HG02885 (cell line): Measurements from ENCODE around the gene TMEM150A.
"Not testable (repeated sequence)": the region's sequence is repeated elsewhere in the genome, so short reads cannot be mapped to it uniquely, and the experiment has no call there.

ENCODE experiments used
- ATAC-seq: cut with Tn5 transposase; IDR thresholded peaks from one replicate; pipeline ENCODE4 v1.9.1; 2021; ENCODE audit warnings: mild to moderate bottlenecking; ENCODE audit not compliant: unreplicated experiment, poor library complexity

The TMEM150A gene

DNA sequence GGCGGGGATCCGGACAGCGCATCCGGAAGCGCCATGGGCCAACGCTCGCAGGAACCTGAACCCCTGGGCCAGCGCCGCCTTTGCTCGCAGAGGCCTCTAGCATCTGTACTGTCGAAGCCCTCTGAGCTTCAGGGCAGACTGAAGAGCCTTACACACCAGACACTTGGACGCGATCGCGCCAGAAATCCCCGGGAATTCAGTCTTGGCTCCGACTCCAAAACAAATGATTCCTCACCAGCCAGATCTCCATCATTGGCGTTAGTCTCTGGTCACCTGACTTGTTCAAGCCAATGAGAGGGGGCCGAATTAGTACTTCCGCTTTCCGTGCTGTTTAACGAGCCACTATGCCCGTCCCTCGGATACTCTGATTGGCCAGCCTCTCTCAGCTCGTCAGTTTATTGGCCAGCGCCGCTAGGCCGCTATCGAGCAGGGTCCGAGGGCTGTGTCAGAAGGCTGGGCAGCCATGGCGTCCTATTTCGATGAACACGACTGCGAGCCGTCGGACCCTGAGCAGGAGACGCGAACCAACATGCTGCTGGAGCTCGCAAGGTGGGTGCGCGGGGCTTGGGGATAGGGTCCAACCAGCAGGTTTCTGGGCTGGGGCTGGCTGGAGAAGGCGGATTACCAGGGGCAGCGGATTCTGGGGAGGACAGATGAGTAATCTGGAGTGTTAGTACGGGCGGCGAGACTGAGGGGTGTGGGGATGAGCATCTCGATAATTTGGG is 7.0 kb downstream of the TMEM150A start, which contains the start of gene RNF181:
Gene RNF181 (plus strand): TSS at position 445 of the 725 bp plus-strand sequence. CDS start 19 bp downstream, at position 464.
- ATAC-seq = peak; percentile 99

DNA sequence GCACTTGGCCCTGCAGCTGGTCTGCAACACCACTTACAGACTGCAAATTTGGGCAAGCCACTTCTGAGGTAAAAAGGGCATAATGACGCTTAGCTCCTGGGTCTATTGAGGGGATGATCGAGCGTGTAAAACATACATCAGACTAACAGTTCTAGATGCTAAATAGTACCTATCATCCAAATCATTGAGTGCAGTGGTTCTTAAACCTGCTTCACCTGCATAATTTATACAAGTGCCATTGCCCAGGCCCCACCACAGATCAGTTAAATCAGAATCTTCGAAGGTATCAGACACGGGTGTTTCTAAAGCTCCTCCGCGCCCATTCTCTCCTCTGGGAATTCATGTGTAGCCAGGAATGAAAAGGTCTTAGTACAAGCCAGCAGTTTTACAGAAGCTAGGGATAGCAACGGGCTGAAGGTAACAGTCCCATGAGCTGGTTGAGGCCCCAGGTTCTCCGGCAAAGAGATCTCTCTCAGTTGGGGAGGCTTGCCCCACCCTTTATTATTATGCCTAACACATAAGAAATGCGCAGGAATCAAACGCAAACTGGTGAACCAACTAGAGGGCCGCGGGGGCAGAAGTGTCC is 7.7 kb downstream of the TMEM150A start:
- ATAC-seq = no peak

DNA sequence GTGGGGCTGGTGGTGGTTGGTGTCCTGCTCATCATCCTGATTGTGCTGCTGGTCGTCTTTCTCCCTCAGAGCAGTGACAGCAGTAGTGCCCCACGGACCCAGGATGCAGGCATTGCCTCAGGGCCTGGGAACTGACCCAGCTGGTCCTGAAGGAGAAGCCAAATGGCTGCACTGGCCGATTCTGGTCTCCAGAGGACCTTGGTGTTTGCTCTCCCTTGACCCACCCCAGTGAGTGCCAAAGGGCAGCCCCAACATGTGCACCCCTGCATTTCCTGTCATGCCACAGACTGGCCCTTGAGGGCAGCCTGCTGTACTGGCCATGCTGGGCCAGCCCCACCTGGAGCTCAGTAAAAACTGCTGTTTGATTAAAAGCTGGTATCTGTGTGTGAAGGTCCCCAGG is 9.5 kb downstream of the TMEM150A start:
- no peak for ATAC-seq

DNA sequence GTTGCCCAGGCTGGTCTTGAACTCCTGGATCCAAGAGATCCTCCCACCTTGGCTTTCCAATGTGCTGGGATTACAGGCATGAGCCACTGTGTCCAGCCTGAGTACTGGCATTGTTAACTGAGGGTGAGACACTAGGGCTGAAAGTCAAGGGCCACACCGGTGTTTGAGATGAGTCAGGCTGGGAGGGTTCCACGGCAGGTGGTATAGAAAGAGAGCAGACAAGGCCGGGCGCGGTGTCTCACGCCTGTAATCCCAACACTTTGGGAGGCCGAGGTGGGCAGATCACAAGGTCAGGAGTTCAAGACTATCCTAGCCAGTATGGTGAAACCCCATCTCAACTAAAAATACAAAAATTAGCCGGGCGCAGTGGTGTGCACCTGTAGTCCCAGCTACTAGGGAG is 10.2 kb downstream of the TMEM150A start:
- not testable (repeated sequence) for ATAC-seq

DNA sequence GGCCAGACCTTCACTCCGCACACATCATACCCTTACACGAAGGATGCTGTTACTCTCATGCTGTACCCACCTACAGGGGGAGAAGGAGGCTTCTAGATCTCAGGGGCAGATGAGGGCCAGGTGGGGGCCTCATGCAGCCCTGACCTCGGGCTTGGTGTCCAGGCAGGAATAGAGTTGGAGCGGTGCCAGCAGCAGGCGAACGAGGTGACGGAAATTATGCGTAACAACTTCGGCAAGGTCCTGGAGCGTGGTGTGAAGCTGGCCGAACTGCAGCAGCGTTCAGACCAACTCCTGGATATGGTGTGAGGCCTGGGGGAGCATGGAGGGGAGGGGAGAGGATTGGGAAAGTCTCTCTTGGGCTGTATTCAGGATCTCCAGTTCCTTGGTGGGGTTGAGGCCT is 10.9 kb downstream of the TMEM150A start:
- no peak for ATAC-seq

DNA sequence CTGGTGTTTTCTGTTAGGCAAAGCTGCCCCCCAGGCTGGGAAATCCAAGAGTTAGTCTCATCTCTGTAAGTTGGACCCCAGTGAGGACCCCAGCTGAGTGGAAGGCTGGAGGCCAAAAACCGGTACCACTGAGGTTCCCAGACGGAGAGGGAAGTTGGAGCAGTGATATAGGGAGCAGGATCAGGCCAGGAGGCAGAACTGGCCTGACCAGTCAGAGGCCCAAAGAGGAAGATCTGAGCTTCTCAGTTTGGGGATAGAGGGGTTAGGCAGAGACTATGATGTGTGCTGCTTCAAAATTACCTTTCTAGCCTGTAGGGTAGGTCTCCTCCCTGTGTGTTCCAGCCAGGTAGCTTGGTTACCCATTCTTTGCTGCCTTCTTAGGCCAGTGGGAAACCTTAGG is 11.5 kb downstream of the TMEM150A start:
- no peak for ATAC-seq

DNA sequence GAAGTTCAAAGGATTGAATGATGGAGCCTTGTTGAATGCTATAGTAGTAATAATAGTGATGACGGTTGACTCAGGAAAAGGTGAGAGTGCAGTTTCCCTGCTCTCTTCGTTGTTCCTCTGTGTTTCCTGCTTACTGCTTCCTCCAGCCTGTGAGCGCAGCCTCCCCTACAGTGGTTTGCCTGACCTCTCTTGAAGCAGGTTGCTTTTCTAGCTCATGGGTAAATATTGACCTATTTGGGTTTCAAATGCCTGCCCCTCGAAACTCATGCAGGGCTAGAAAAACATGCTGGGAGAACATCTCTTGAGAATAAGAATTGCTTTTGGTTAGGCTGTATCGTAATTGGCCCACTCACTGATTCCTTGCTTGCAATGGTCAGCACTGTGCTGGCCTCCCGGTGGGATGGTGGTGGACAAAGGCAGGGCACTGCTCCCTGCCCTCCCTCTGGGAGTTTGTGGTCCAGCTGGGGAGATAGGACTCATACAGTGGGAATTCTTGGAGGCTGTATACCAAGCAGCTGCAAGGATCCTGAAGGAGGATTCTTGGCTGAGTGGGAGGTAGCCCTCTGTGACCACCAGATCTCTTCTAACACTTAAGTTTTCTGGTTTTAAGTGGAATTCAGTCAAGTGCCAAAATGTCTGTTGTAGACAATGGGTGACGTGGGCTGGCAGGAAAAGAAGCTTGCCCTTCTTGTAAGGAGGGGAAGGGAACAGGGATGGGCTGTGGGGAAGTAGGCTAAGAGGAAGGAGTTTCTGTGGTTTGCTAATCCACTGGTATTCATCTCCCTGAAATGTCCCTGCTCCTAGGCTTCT is 12.3 kb downstream of the TMEM150A start:
- ATAC-seq = no peak

DNA sequence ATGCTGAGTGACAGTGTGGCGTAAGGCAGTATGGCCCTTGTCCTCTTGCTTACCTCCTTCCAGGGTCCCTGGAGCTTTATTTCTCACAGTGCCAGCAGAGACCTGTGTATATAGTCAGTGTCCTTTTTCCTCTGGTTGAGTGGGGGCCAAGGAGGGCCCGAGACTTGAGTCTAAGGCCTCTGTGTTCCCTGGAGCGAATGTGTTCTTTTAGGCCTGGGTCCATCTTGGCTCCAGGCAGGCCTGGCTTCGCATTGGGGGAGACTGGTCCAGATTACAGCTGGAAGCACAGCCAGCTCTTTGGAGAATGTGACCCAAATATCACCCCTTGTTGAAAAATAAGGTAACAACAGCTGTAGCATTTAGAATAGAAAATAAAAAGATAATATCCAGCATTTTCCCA is 13.3 kb downstream of the TMEM150A start:
- ATAC-seq = no peak

DNA sequence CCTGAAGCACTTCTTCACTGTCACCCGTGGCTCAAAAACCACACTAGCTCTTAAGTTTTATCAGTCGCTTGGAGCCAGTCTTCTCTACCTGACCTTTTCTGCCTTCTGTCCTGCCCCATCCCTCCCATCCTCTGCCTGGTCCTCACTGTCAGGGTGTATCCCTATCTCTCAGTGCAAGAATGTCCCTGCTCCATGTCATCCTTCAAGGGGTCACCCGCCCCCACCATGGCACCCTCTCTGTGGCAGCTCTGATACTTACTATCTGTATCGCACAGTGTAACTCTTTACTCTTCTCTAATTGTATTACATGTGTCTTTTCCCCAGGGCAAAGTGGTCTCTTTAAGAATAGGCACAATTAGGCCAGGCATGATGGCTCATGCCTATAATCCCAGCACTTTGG is 13.9 kb downstream of the TMEM150A start:
- no peak for ATAC-seq

DNA sequence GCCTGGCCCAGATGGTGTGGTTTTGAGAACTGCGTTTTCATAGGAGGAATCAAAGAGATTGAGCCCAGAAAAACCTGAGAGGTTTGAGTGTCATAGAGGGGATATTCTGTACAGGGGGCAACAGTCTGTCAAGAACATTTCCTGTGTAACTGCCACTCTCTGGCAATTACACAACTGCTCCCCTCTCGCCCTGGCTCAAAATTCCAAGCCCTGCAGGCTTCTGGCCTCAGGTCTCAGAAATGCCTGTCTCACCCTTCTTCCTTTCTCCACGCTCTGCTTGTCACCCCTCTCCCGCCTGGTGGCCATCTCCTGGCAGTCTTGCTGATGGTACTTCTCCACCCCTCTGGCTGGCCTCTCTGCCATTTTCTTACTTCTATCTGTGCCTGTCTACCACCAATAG is 14.3 kb downstream of the TMEM150A start:
- no peak for ATAC-seq

DNA sequence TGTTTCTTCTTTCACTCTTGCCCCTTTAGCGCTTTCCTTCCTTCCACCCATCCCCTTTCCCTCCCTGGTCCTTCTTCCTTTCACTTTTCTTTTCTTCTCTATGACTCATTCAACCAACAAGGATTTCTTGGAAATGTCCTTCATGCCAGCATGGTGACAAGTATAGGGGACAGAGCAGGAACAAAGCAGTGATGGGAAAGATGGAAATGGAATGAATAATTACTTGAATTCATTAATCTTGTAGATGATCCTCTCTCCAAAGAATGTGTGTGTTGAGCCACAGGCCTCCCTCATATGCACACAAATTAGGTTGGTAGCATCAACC is 16.8 kb downstream of the TMEM150A start:
- no peak for ATAC-seq

DNA sequence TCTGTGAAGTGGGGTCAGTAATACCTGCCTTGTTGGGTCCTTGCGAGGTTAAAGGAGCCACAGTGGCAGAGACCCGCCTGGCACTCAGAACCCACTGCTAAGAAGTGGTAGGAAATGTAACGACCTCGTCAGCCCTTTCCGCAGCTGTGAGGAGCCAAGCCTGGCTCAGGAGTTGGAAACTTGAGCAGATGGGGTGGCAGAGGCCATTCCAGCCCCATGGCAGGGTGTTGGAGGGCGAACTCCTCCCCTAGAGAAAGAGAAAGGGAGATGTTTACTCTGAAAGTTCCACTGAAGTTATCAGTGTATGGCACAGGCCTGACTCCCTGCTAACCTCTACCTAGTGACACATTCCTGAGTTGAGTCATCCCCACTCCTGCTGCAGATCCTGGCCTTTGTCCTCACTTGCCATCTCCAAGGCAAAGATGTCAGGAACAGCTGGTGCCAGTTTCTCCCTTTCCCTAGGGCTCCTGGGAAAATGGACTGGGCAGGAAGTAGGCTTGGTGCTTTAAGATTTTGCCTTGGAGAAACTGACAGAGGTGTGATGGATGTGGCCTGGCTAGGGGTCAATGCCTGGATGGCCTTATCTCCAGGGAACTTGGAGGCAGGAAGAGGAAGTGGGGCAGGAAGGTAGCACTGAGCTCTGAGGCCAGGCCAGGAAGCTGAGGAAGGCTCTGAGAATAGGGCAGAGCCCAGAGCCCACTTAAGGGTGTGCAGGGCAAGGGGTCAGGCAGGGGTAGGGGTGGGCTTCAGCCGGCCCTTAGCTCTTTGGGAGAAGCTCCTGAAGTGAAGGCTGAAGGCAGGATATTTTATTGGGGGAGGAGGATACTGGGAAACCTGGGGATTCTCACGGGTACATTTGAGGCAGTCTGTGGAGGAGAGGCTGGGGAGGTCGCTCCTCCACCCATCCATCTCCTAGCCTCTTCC is 17.4 kb downstream of the TMEM150A start:
- ATAC-seq = peak; percentile 37

DNA sequence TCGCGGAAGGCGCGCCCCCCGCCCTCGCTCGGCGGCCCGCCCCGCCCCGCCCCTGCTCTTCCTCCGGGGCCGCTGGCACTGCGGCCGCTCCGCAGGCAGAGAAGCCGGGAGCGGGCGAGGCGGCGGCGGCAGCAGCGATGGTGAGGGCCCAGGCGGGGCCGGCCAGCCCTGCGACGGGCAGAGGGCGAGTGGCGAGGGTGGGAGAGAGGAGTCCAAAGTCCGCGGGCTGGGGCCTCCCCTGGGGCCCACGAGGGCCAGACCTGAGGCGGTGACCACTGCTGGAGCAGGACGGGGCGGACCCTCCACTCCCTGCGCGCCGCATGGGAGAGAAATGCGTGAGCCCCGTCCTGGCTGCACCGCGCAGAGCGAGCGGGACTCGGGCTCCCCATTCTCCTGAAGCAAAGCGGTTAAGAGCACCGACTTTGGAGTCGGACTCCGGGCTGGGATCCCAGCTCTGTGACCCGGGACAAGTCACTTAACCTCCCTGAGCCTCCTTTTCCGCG is 18.1 kb downstream of the TMEM150A start, which contains the start of gene VAMP5:
Gene VAMP5 (plus strand): TSS at position 78 of the 503 bp plus-strand sequence. CDS start 60 bp downstream, at position 138.
- peak; percentile 30 for ATAC-seq

DNA sequence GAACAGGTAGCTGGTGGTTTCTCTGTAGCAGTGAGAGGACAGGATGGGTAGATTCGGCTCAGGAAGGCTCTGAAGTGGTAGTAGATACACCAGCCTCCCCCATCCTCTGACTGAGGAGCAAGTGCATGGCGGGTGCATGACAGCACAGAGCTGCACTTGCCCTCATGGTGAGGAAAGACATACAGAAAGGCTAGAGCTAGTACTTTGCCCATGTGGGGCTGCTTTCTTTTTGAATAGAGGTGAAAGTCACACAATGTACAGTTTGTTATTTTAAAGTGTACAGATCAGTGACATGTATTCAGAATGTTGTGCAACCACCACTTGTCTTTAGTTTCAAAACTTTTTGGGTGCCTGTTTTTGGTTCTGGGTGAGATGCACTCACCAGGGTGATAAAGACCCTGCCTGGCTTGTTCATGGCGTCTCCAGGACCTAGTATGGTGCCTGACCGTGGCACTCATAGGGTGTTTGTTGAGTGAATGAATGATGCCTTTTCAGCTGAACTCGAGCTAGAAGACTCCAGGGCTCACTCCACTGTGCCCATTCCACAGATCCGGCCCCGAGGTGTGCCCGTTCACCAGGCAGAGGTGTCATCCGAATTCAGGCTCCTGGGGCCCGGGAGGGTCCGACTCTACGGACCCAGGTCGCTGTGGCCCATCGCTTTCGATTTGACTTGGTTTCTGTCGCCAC is 18.7 kb downstream of the TMEM150A start:
- peak; percentile 65 for ATAC-seq

DNA sequence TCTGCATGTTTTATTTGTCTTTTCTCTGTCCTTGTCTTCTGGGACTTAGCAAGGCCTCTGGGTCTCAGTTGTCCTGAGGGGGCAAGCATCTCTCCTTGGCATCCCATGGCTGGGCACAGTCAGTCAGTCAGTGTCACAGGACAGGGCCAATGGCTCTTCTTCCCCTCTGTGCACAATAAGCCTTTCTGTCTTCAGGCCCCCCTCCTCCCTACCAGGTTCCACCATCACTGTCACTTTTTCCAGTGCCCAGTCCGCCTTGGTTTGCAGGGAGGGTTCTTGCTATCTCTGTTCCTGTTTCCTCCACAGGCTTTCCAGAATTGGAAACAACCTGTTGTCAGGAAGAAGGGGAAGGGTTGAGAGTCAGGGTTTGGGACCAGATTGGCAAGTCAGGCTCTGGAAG is 20.0 kb downstream of the TMEM150A start:
- ATAC-seq = no peak

DNA sequence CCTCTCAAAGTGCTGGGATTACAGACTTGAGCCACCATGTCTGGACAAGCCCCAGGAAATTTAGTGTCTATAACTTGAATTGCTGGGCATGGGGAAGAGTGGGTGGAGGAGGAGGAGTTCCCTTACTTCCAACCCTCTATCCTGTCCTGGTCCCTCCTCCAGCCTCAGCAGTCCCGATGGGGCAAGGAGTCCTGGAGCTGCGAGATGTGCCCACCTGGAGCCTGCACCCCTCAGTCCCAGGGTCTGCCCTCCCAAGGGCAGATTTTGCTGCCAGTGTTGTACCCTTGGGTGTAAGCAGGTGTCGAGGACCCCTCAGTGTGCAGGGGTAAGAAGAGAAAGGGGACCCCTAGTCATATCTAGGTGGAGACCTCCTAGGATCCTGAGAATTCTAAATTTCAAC is 22.3 kb downstream of the TMEM150A start:
- ATAC-seq = no peak

DNA sequence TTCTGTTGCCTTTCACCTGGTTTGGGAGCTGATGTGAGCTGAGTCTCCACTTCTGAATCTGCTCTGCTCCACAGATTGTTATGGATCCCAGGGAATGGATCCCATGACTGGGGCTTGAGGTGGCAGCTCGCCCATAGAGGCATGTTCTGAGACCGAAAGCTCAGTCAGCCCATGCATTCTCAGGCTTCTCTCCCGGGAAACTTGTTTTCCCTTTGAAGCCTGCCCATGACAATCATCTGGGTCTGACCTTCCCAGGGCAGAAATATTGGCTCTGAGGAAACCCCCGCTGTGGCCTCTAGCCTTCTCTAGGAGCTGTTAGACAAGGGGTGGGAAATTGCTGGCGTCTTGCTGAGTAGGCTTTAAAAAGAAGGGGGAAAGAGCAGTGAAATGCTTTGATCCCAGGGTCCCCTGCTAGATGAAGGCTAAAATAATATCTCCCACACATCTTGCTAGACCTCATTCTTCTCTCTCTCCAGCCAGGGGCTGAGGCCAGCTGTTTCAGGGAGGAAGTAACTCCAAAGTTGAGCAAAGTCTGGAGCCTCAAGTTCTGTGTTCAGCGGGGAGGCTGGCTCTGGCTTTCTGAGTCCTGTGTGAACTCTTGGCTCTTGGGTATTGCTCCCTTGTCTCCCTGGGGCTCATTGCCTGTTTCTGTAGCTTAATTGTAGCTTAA is 23.1 kb downstream of the TMEM150A start:
- no peak for ATAC-seq

DNA sequence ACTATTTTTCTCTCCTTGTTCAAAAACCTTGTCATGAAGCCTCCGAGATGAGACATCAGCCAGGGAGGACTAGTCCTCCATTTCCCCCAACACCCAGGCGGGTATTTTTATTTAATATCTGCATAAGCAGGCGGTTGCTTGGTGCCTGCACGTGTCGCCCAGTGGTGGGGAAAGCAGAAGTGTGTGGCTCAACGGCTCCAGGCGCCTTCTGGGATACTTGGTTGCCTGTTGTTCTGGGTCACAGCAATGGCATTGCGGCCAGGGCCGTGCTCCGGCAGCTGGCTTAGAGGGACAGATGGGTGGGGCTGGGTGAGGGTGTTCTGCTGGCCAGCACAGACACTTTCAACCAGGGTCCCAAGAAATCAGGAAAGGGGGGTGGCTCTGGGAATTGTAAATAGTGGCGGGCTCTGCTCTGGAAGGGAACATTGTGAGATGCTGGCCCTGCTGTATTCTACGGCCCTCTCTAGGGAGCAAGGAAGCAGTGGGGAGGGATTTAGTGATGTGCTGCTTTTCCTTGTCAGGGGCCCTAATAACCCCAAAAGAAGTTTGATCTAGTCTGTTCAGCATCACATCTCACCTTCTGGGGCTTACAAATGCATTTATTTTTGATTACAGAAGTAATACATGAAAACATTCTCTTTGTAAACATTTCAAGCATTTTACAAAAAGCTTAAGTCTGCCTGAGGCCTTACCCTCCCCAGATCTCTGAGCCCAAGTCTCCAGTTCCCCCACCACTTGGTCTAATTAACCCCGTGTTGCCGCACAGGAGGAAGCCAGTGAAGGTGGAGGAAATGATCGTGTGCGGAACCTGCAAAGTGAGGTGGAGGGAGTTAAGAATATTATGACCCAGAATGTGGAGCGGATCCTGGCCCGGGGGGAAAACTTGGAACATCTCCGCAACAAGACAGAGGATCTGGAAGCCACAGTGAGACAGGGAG is 24.0 kb downstream of the TMEM150A start:
- peak; percentile 49 for ATAC-seq
